Activated T-cell treated with anti-CD3 and anti-CD28 coated beads, Interleukin-2, amount 50 U/mL, for 4 hours (primary cell): ENCODE measurements around the gene OR52N2. TPM values are rescaled to one million over a fixed set of nuclear protein-coding genes. Genes with fewer than 3 reads are reported as not detected.

Experiments
- ATAC-seq, 2 donors: fragments of 200-7000 bp; cut with Tn5 transposase; one replicate each; pipeline ENCODE4 v1.10.0; 2021
- DNase-seq: peaks from one replicate; pipeline ENCODE4 v3.0.0-alpha.2; 2020
- H3K27me3 Mint-ChIP-seq: one replicate; pipeline ENCODE4 v1.8.0; 2021; ENCODE audit warnings: low read depth, mixed read lengths
- H3K36me3 Mint-ChIP-seq: one replicate; pipeline ENCODE4 v1.8.0; 2022; ENCODE audit warnings: mixed read lengths; ENCODE audit not compliant: insufficient read depth
- H3K4me1 Mint-ChIP-seq: one replicate; pipeline ENCODE4 v1.8.0; 2021; ENCODE audit warnings: low read depth, mixed read lengths
- H3K4me3 Mint-ChIP-seq: one replicate; pipeline ENCODE4 v1.8.0; 2021; ENCODE audit warnings: mild to moderate bottlenecking, moderate library complexity, mixed read lengths
- H3K9me3 Mint-ChIP-seq: one replicate; pipeline ENCODE4 v1.8.0; 2021; ENCODE audit warnings: mixed read lengths
- total RNA-seq, 3 donors: library from RNA; stranded (reverse); gene quantifications; one replicate each; pipeline ENCODE4 v1.2.1, GENCODE V29; 2021

OR52N2 gene
- total RNA-seq, 3 donors from 2014 or later, result not detected

DNA sequence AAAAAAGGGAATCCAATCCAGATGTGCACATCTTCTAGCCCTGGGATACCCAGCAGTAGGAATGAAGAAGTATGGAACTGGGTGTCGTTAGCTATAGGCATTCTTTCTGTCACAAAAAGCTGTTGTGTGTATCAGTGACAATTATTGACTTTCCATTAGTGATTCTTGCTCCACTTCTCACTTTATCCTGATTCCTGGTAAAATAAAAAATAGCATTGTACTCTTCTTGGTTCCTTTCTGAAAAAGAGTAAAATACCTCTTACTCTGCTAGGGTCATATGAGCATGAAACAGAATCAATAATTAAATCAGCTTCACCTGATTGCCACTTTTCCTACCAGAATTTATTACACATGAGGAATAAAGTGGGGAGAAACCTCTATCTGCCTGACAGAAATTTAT, 33.1 kb downstream of the OR52N2 start, which contains the start of gene OR52E6:
Gene OR52E6 (minus strand): TSS at position 101 of the 400 bp plus-strand sequence. CDS start 0 bp downstream, at position 101.
- no peaks in the 10 kb centered on the region for H3K4me1 Mint-ChIP-seq
- H3K9me3 Mint-ChIP-seq, result no peaks in the 10 kb centered on the region
- no peak for ATAC-seq
- H3K4me3 Mint-ChIP-seq, result no peak within 1 kb of the TSS
- H3K27me3 Mint-ChIP-seq, result peaks cover 29% of the 10 kb centered on the region
- no peak for DNase-seq
- H3K36me3 Mint-ChIP-seq, result no peaks in the 10 kb centered on the region

GRCh38 chr11:5846701-5847100, 38.0 kb downstream of the OR52N2 start:
- Mint-ChIP-seq H3K9me3 (no peaks in the 10 kb centered on the region), H3K27me3 (peaks cover 5% of the 10 kb centered on the region), H3K4me1 (no peaks in the 10 kb centered on the region), H3K36me3 (no peaks in the 10 kb centered on the region), H3K4me3 (no peak overlapping the region)
- DNase-seq (no peak), ATAC-seq (no peak)

DNA sequence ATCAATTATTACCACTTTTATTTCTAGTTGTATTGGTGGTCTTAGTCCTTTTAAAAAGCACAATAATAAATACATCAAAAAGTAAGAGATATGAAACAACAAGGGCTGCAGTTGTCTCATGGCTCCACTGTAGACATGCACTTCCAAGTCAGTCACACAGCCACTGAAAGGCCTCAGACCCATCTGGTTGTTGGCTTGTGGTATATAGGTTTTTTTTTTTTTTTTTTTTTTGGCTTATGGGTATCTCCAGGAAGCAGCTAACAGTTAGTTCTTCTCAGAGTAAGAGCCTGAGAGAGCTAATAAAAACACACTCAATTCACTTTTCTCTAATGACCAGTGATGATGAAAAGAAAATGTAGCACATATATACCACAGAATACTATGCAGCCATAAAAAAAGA, 39.0 kb downstream of the OR52N2 start:
- Mint-ChIP-seq H3K9me3 (no peaks in the 10 kb centered on the region), H3K4me3 (no peak overlapping the region), H3K36me3 (no peaks in the 10 kb centered on the region), H3K4me1 (no peaks in the 10 kb centered on the region), H3K27me3 (peaks cover 5% of the 10 kb centered on the region)
- ATAC-seq (no peak), DNase-seq (no peak)

DNA sequence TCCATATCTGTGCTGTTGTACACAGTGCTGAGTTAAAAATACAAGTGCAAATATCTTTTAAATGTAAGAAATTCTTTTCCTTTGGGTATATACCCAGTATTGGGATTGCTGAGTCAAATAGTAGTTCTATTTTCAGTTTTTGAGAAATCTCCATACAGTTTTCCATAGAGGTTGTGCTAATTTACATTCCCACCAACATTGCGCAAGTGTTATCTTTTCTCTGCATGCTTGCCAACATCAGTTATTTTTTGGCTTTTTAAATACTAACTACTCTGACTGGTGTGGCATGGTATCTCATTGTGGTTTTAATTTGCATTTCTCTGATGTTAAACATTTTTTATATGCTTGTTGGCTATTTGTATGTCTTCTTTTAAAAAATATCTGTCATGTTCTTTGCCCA, 42.3 kb downstream of the OR52N2 start:
- ATAC-seq (no peak), DNase-seq (no peak)
- Mint-ChIP-seq H3K36me3 (no peaks in the 10 kb centered on the region), H3K9me3 (no peaks in the 10 kb centered on the region), H3K4me1 (no peaks in the 10 kb centered on the region), H3K27me3 (peaks cover 12% of the 10 kb centered on the region), H3K4me3 (no peak overlapping the region)

GRCh38 chr11:5857590-5857989, 48.9 kb downstream of the OR52N2 start, which contains the start of gene OR52E8:
Gene OR52E8, minus strand, starts transcription at chr11:5857690. Its CDS starts 0 bp downstream, at chr11:5857690.
- Mint-ChIP-seq H3K4me1 (no peaks in the 10 kb centered on the region), H3K36me3 (no peaks in the 10 kb centered on the region), H3K9me3 (no peaks in the 10 kb centered on the region), H3K4me3 (no peak within 1 kb of the TSS), H3K27me3 (peaks cover 14% of the 10 kb centered on the region)
- ATAC-seq, result no peak
- no peak for DNase-seq

GRCh38 chr11:5865826-5866225, 57.1 kb downstream of the OR52N2 start:
- no peaks in the 10 kb centered on the region for H3K4me1 Mint-ChIP-seq
- no peaks in the 10 kb centered on the region for H3K36me3 Mint-ChIP-seq
- H3K27me3 Mint-ChIP-seq, result peaks cover 6% of the 10 kb centered on the region

More at GRCh38 chr11:5865826-5866225, 57.1 kb downstream of the OR52N2 start:
- no peak overlapping the region for H3K4me3 Mint-ChIP-seq
- DNase-seq (no peak), ATAC-seq (no peak)
- H3K9me3 Mint-ChIP-seq, result no peaks in the 10 kb centered on the region

Other genes starting within 250 kb of the OR52N2 start
- not detected for gene OR52B6, start 228.0 kb upstream of the OR52N2 start, total RNA-seq
- under 1 TPM in 2 of 3 donors, not detected in 1; 0.14 to 0.30 TPM for gene TRIM6, start 212.3 kb upstream of the OR52N2 start, total RNA-seq
- gene TRIM34, start 183.9 kb upstream of the OR52N2 start, total RNA-seq, result 1 to 10 TPM; 1.2 to 2.4 (median 1.6) TPM
- 1 to 10 TPM; 5.0 to 8.7 (median 5.2) TPM for gene TRIM5, start 123.8 kb upstream of the OR52N2 start, total RNA-seq
- gene TRIM22, start 119.1 kb upstream of the OR52N2 start, total RNA-seq, result 10 to 100 TPM; 25.0 to 53.3 (median 41.1) TPM
- not detected for gene OR56B1, start 72.5 kb upstream of the OR52N2 start, total RNA-seq
- gene OR52N4, start 54.7 kb upstream of the OR52N2 start, total RNA-seq, result not detected
- gene OR52N5, start 25.6 kb upstream of the OR52N2 start, total RNA-seq, result not detected
- gene OR52N1, start 17.7 kb upstream of the OR52N2 start, total RNA-seq, result not detected
- gene OR52E6, start 33.0 kb downstream of the OR52N2 start, total RNA-seq, result not detected
- not detected for gene OR52E8, start 48.8 kb downstream of the OR52N2 start, total RNA-seq
- not detected for gene OR52E4, start 71.7 kb downstream of the OR52N2 start, total RNA-seq
- not detected for gene OR52E5, start 84.3 kb downstream of the OR52N2 start, total RNA-seq
- not detected for gene OR56A3, start 133.3 kb downstream of the OR52N2 start, total RNA-seq
- not detected for gene OR56A5, start 159.6 kb downstream of the OR52N2 start, total RNA-seq
- gene OR52L1, start 178.1 kb downstream of the OR52N2 start, total RNA-seq, result not detected
- not detected for gene OR56A4, start 198.0 kb downstream of the OR52N2 start, total RNA-seq
- gene OR56A1, start 221.8 kb downstream of the OR52N2 start, total RNA-seq, result not detected